ENCODE measurements around the gene PAPLN.

GRCh38 chr14:73223049-73223448, 14.3 kb upstream of the PAPLN start:
- 0 out of 2 replicates have a peak, but pooled peaks have one; percentile 12 for TF ChIP-seq POLR2A (IDR thresholded peaks at IDR 0.05; ENCODE audit: low read depth, low read length)
- TF ChIP-seq POLR2AphosphoS5 (IDR thresholded peaks at IDR 0.05; ENCODE audit: low read depth, low read length) = no peak

All from GM12892 (cell line).